SH-SY5Y (cell line): Measurements from ENCODE around the gene GPR157.

ENCODE experiments used
- GATA2 ChIP-seq: IDR thresholded peaks from 2 replicates; pipeline ENCODE4 v1.6.1; 2011; ENCODE audit warnings: mild to moderate bottlenecking, low read depth, low read length
- GATA3 ChIP-seq: IDR thresholded peaks from 2 replicates; pipeline ENCODE4 v1.6.1; 2011; ENCODE audit warnings: low read depth, mild to moderate bottlenecking, low read length, moderate library complexity

- no peak for TF ChIP-seq GATA2
- TF ChIP-seq GATA3 = no peak
Observed at GRCh38 chr1:9078015-9078751, 50.7 kb downstream of the GPR157 start.
